ENCODE results near the gene SLC38A2. TPM values are rescaled to one million over a fixed set of nuclear protein-coding genes. Genes with fewer than 3 reads are reported as not detected.

Gene SLC38A2
- total RNA-seq, 1 experiment from 2014 or later, result 381 TPM

GRCh38 chr12:46357438-46358324 lies 14.9 kb downstream of the SLC38A2 start (continued):
- TF ChIP-seq TEAD4 (CRISPR knock-in tag; IDR thresholded peaks at IDR 0.05), result no peak
- no peak for TF ChIP-seq MLX (CRISPR knock-in tag; IDR thresholded peaks at IDR 0.05)
- no peak for TF ChIP-seq MYBL2 (CRISPR knock-in tag; IDR thresholded peaks at IDR 0.05)
- TF ChIP-seq AFF4 (CRISPR knock-in tag; IDR thresholded peaks at IDR 0.05; ENCODE audit: borderline replicate concordance), result no peak
- peak; percentile 96 for TF ChIP-seq ERG (CRISPR knock-in tag; IDR thresholded peaks at IDR 0.05)
- TF ChIP-seq RORB (CRISPR knock-in tag; IDR thresholded peaks at IDR 0.05), result no peak
- TF ChIP-seq FOXJ3 (CRISPR knock-in tag; IDR thresholded peaks at IDR 0.05; ENCODE audit: borderline replicate concordance), result 0 out of 2 replicates have a peak, but pooled peaks have one; percentile 43
- 0 out of 2 replicates have a peak, but pooled peaks have one; percentile 52 for TF ChIP-seq GABPB1 (CRISPR knock-in tag; IDR thresholded peaks at IDR 0.05)
- no peak for TF ChIP-seq CBFB (CRISPR knock-in tag; IDR thresholded peaks at IDR 0.05; ENCODE audit: low read depth)
- no peak for TF ChIP-seq MAX (CRISPR knock-in tag; IDR thresholded peaks at IDR 0.05)
- no peak for TF ChIP-seq ATF1 (CRISPR knock-in tag; IDR thresholded peaks at IDR 0.05)
- peak; percentile 87 for TF ChIP-seq ZNF671 (CRISPR knock-in tag; IDR thresholded peaks at IDR 0.05)
- TF ChIP-seq PREB (CRISPR knock-in tag; IDR thresholded peaks at IDR 0.05; ENCODE audit: borderline replicate concordance), result peak; percentile 14; the same call in 1 of the 2 replicates
- TF ChIP-seq GRHL2 (CRISPR knock-in tag; IDR thresholded peaks at IDR 0.05; ENCODE audit: insufficient replicate concordance, severe bottlenecking), result no peak
- TF ChIP-seq ETV6 (CRISPR knock-in tag; IDR thresholded peaks at IDR 0.05), result no peak; the same call in 1 of the 2 replicates
- no peak for TF ChIP-seq NR3C1 (CRISPR knock-in tag; conservative IDR thresholded peaks at IDR 0.05; ENCODE audit: low read depth)
- no peak for TF ChIP-seq ZNF232 (CRISPR knock-in tag; IDR thresholded peaks at IDR 0.05)
- no peak for TF ChIP-seq IRF1 (CRISPR knock-in tag; IDR thresholded peaks at IDR 0.05)
- no peak for TF ChIP-seq ZNF396 (CRISPR knock-in tag; IDR thresholded peaks at IDR 0.05; ENCODE audit: borderline replicate concordance)
- no peak for TF ChIP-seq NR2C2 (CRISPR knock-in tag; IDR thresholded peaks at IDR 0.05)
